HG03097 (cell line): ENCODE data around the gene STRIP1.

Experiments
- ATAC-seq: cut with Tn5 transposase; IDR thresholded peaks from one replicate; pipeline ENCODE4 v1.9.1; 2021; ENCODE audit not compliant: unreplicated experiment, low FRiP score

The STRIP1 gene

GRCh38 chr1:110034451-110035235 is at the start of gene STRIP1:
TSS of gene STRIP1 (plus strand) at chr1:110034624. CDS start at chr1:110034638, 14 bp downstream.
- ATAC-seq: peak; percentile 83

GRCh38 chr1:109985247-109986053 is 49.0 kb upstream of the STRIP1 start:
- ATAC-seq: no peak

GRCh38 chr1:109986054-109986444 is 48.4 kb upstream of the STRIP1 start:
- no peak for ATAC-seq

GRCh38 chr1:109988349-109988914 is 46.0 kb upstream of the STRIP1 start:
- ATAC-seq: no peak

GRCh38 chr1:109989506-109990301 is 44.7 kb upstream of the STRIP1 start:
- ATAC-seq: no peak

- ATAC-seq: no peak
Measured at GRCh38 chr1:109990302-109990653, 44.1 kb upstream of the STRIP1 start.

- no peak for ATAC-seq
Measured at GRCh38 chr1:109991400-109991925, 43.0 kb upstream of the STRIP1 start.

- ATAC-seq: no peak
Measured at GRCh38 chr1:109993885-109994284, 40.5 kb upstream of the STRIP1 start.

- ATAC-seq: no peak
Measured at GRCh38 chr1:109994654-109995053, 39.8 kb upstream of the STRIP1 start.

GRCh38 chr1:109995536-109995935 is 38.9 kb upstream of the STRIP1 start:
- ATAC-seq: no peak

- no peak for ATAC-seq
Measured at GRCh38 chr1:109996476-109996875, 37.9 kb upstream of the STRIP1 start.

GRCh38 chr1:109997204-109997866 is 37.1 kb upstream of the STRIP1 start:
- no peak for ATAC-seq

- no peak for ATAC-seq
Measured at GRCh38 chr1:109997867-109998229, 36.6 kb upstream of the STRIP1 start.

GRCh38 chr1:110002695-110003094 is 31.7 kb upstream of the STRIP1 start:
- ATAC-seq: no peak

GRCh38 chr1:110003747-110004428 is 30.5 kb upstream of the STRIP1 start:
- ATAC-seq: peak; percentile 76

- ATAC-seq: no peak
Measured at GRCh38 chr1:110004583-110004982, 29.8 kb upstream of the STRIP1 start.

- no peak for ATAC-seq
Measured at GRCh38 chr1:110005971-110006370, 28.5 kb upstream of the STRIP1 start.

- ATAC-seq: no peak
Measured at GRCh38 chr1:110006516-110006915, 27.9 kb upstream of the STRIP1 start.

GRCh38 chr1:110007046-110007830 is 27.2 kb upstream of the STRIP1 start:
- no peak for ATAC-seq
